Activated T-cell treated with anti-CD3 and anti-CD28 coated beads, Interleukin-2, amount 50 U/mL, for 72 hours (primary cell): Measurements from ENCODE around the gene OSGEPL1. TPM values are rescaled to one million over a fixed set of nuclear protein-coding genes. Genes with fewer than 3 reads are reported as not detected.
"Not testable (repeated sequence)": the region's sequence is repeated elsewhere in the genome, so short reads cannot be mapped to it uniquely, and the experiment has no call there.

Experiments used
- ATAC-seq, 2 donors: fragments of 150-1000 bp; cut with Tn5 transposase; replicated peaks in 1 of 2; 2 replicates each; pipeline ENCODE4 v1.10.0; 2021; ENCODE audit warnings: moderate library complexity in 2 of 2, mild to moderate bottlenecking in 1 of 2
- DNase-seq, 2 donors: peaks; one replicate each; pipeline ENCODE4 v3.0.0; 2021 to 2022; ENCODE audit warnings: mixed read lengths in 1 of 2
- H3K27ac Mint-ChIP-seq: one replicate; pipeline ENCODE4 v1.8.0; 2022; ENCODE audit warnings: mild to moderate bottlenecking, moderate library complexity, mixed read lengths
- H3K27me3 Mint-ChIP-seq: one replicate; pipeline ENCODE4 v1.8.0; 2022; ENCODE audit warnings: low read depth, mixed read lengths
- H3K36me3 Mint-ChIP-seq, 2 donors: one replicate each; pipeline ENCODE4 v1.8.0; 2022; ENCODE audit warnings: mixed read lengths in 2 of 2, mild to moderate bottlenecking in 1 of 2; ENCODE audit not compliant: insufficient read depth in 2 of 2
- H3K4me1 Mint-ChIP-seq: one replicate; pipeline ENCODE4 v1.8.0; 2022; ENCODE audit warnings: low read depth, mixed read lengths
- H3K4me3 Mint-ChIP-seq, 2 donors: one replicate each; pipeline ENCODE4 v1.8.0; 2022; ENCODE audit warnings: mild to moderate bottlenecking in 2 of 2, mixed read lengths in 2 of 2, moderate library complexity in 2 of 2
- H3K9me3 Mint-ChIP-seq, 2 donors: one replicate each; pipeline ENCODE4 v1.8.0; 2022; ENCODE audit warnings: mixed read lengths in 2 of 2
- total RNA-seq, 2 donors: library from RNA; stranded (reverse); gene quantifications; one replicate each; pipeline ENCODE4 v1.2.3, GENCODE V29; 2022

OSGEPL1 gene
- total RNA-seq, 2 donors from 2014 or later, result 10.2 to 10.3 TPM

DNA sequence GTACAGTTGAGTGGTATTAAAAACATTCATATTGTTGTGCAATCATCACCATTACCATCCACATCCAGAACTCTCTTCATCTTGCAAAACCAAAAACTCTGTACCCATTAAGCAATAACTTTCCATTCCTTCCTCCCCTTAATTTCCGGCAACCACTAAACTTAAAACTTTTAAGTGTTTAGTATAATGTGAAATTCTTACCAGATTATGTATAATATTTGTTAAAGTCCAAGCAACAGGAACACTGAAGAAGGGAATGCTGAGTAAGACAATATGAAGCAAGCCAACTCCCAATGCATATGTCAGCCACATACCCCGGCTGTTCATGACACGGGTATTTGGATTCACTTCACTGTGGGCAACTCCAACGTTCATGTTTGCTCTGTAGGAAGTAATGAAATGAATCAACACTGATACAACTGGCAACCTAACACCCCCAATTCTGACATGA, 19.7 kb upstream of the OSGEPL1 start:
- Mint-ChIP-seq H3K27ac (peak overlapping the region; percentile 99), H3K27me3 (no peaks in the 10 kb centered on the region), H3K36me3 (peaks cover 20 to 48% of the 10 kb centered on the region in 2 donors), H3K9me3 (no peaks in the 10 kb centered on the region), H3K4me3 (peak overlapping the region; percentile 92 to 95), H3K4me1 (peaks cover 56% of the 10 kb centered on the region)
- peak; percentile 35 to 39 for DNase-seq
- ATAC-seq, result peak in 1 of 2 donors; percentile 8

DNA sequence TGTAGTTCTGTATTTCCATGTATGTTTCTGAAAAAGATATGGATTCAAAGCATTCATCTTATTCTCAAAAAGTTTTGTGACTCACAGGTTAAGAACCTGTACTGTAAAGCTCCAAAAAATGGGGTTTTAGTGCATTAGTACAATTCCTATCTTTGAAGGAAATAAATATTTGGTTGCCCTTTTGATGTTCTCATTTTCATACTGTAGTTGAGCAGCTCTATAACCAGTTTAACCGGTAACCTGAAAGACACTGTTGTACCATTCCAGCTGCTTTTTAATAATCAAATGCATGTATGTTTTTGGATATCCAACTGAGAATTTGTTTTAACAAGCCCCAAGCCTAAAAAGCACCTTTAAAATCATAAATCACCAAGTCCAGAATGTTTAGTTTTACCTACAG, 9.6 kb upstream of the OSGEPL1 start:
- ATAC-seq (no peak), DNase-seq (no peak)
- H3K36me3 Mint-ChIP-seq, result peaks cover 2 to 9% of the 10 kb centered on the region in 2 donors
- H3K4me3 Mint-ChIP-seq, result no peak overlapping the region
- no peaks in the 10 kb centered on the region for H3K27me3 Mint-ChIP-seq
- H3K9me3 Mint-ChIP-seq, result no peaks in the 10 kb centered on the region
- peak overlapping the region; percentile 73 for H3K27ac Mint-ChIP-seq
- no peaks in the 10 kb centered on the region for H3K4me1 Mint-ChIP-seq

DNA sequence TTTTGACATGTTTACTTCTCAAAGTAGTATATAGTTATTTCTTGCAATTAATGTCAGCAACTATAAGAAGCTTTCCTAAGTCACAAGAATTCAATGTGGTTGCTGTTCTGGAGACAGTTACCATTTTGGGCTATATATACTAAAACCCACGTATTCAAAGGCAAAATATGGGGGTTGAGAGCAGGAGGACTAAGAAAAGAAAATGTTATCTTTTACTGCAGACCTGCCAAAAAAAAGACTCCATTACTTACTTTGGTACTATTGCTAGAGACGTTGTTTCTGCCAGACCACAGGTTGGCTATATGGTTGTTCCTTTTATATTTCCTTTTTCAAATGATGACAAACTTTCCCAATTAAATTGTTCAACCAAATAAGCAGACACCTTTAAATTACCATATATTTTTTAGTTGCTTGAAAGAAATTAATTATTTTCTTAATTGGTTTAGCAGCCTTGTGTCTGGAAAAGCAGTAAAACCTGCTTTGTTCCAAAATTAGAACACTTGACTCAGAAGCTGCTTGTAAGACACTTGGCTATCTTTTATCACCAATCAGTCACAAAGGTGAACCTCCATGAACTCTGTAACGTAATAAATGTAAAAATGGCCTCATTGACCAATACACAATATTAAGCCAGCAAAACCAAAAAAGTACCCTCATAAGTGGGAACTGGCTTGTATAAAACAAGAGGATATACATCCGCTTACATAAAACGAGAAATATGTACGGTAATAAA, 8.2 kb upstream of the OSGEPL1 start:
- Mint-ChIP-seq H3K4me1 (no peaks in the 10 kb centered on the region), H3K36me3 (peaks cover 0 to 20% of the 10 kb centered on the region in 2 donors), H3K27me3 (no peaks in the 10 kb centered on the region), H3K4me3 (no peak overlapping the region), H3K27ac (no peak overlapping the region), H3K9me3 (no peaks in the 10 kb centered on the region)
- no peak for ATAC-seq
- no peak for DNase-seq

DNA sequence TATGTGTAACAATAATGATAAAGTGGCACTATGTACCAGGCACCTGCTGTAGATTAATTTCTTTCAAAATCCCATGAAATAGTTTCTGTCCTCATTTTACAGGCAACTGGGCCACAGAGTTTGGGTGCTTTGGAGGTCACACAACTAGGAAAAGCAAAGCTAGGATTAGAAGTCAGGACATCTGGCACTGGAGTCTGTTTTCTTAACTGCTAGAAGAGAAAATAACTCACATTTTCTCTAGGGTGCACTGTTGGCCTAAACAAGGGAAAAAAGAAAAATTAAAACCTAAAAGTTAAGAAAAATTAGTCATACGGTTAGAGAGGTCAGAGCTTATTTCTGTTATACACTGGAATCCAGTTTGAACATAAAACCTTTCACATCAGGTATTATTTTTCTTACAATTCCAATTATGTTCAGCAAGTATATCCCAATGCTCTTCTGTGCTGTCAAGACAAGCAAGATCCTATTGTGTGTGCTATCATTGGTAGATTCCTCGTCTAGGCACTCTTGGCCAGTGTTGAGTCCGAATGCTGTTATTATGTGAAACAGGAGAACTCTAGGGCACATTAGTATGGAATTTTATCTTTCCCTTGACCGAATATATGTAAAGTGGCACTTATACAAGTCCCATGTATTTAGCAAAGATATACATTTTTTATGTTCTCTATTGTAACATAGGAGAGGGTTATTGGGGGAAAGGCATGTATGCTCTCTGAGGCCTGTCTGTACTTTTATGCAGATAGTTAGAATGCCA, 1.5 kb upstream of the OSGEPL1 start:
- DNase-seq (no peak), ATAC-seq (no peak)
- H3K27me3 Mint-ChIP-seq, result no peaks in the 10 kb centered on the region
- peaks cover 18% of the 10 kb centered on the region for H3K4me1 Mint-ChIP-seq
- peaks cover 0 to 12% of the 10 kb centered on the region in 2 donors for H3K36me3 Mint-ChIP-seq
- peak overlapping the region; percentile 96 for H3K27ac Mint-ChIP-seq
- no peaks in the 10 kb centered on the region for H3K9me3 Mint-ChIP-seq
- peak overlapping the region; percentile 94 to 95 for H3K4me3 Mint-ChIP-seq

DNA sequence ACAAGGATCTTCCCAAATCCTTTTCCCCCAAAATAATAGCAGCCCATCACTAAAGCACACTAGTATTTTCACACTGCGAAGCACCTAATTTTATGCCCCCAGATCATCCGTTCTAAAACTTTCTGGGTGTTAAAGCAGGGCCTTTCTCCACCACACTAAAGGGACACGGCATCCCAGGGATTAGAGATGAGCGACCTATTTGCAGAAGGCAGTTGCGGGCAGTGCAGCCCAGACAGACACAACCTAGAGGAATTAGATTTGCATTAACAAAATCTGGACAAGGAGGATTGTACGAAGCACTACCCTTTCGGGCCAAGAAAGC, 402 bp downstream of the OSGEPL1 start:
- peak overlapping the region; percentile 94 to 95 for H3K4me3 Mint-ChIP-seq
- DNase-seq (no peak), ATAC-seq (no peak)
- no peaks in the 10 kb centered on the region for H3K27me3 Mint-ChIP-seq
- H3K36me3 Mint-ChIP-seq, result peaks cover 0 to 11% of the 10 kb centered on the region in 2 donors
- peak overlapping the region; percentile 100 for H3K27ac Mint-ChIP-seq
- H3K9me3 Mint-ChIP-seq, result no peaks in the 10 kb centered on the region
- peaks cover 18% of the 10 kb centered on the region for H3K4me1 Mint-ChIP-seq

DNA sequence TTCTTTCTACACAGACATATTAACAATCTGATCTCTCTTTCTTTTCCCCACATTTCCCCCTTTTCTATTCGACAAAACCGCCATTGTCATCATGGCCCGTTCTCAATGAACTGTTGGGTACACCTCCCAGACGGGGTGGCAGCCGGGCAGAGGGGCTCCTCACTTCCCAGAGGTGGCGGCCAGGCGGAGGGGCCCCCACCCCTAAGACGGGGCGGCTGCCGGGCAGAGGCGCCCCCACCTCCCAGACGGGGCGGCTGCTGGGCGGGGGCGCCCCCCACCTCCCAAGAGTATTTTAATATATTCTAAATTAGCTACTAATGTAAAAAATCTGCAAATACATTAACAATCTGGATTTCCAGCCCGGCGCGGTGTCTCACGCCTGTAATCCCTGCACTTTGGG, 2.4 kb downstream of the OSGEPL1 start:
- not testable (repeated sequence) for H3K27ac Mint-ChIP-seq, H3K27me3 Mint-ChIP-seq, H3K9me3 Mint-ChIP-seq, DNase-seq, ATAC-seq, H3K36me3 Mint-ChIP-seq, H3K4me3 Mint-ChIP-seq
- H3K4me1 Mint-ChIP-seq, result peaks cover 18% of the 10 kb centered on the region

DNA sequence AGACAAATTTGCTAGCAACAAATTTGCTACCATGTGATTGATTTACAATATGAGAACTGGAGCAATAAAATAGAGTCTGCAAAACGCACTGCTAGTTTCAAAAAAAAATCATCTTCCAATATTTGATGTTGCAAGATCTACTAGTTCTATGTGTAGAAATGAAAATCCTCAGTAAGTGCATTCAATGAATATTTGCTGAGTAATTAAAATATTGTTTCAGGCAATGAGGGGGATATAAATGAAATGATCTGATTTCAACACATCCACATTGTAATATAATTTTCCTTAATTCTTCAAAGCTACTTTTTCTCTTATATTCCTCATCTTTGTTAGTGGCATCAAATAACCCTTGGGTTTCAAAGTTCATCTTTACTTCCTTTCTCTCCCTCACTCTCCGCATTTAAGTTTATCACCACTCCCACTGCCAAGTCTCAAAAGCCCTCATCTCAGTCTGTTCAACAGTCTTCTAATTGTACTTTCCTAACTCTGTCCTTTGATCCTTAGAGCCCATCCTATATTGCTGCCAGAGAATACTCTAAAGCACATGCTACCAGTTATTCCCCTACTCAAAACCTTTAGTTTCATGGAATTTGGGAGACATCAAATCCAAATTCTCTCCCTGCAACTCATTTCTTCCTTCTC, 6.2 kb downstream of the OSGEPL1 start:
- H3K9me3 Mint-ChIP-seq, result no peaks in the 10 kb centered on the region
- no peak for DNase-seq
- no peak overlapping the region for H3K27ac Mint-ChIP-seq
- H3K4me3 Mint-ChIP-seq, result no peak overlapping the region
- H3K4me1 Mint-ChIP-seq, result peaks cover 1% of the 10 kb centered on the region
- H3K36me3 Mint-ChIP-seq, result peaks cover 0 to 2% of the 10 kb centered on the region in 2 donors
- no peak for ATAC-seq
- no peaks in the 10 kb centered on the region for H3K27me3 Mint-ChIP-seq

DNA sequence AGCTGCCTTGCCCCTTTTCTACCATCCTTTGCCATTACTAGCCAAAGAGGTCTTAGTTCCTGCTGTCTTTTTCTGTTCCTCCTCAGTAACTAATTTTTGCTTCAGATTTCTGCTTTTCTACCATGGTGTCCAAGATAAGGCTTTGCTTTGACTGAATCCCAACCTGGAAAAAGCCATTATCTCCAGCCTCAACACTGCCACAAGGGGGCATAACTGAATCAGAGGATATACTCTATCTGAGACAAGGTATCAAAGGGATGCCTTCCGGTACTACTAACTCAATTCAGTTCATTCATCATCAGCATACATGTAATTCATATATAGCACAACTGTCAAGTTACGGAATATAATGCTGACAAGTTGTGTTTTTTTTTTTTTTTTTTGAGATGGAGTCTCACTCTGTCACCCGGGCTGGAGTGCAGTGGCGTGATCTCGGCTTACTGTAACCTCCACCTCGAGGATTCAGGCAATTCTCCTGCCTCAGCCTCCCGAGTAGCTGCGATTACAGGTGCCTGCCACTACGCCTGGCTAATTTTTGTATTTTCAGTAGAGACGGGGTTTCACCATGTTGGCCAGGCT, 11.4 kb downstream of the OSGEPL1 start:
- Mint-ChIP-seq H3K4me3 (no peak overlapping the region), H3K36me3 (peaks cover 0 to 2% of the 10 kb centered on the region in 2 donors), H3K27ac (no peak overlapping the region), H3K9me3 (no peaks in the 10 kb centered on the region), H3K4me1 (no peaks in the 10 kb centered on the region), H3K27me3 (no peaks in the 10 kb centered on the region)
- ATAC-seq, result peak; percentile 54 to 61
- DNase-seq, result peak; percentile 39 to 45

DNA sequence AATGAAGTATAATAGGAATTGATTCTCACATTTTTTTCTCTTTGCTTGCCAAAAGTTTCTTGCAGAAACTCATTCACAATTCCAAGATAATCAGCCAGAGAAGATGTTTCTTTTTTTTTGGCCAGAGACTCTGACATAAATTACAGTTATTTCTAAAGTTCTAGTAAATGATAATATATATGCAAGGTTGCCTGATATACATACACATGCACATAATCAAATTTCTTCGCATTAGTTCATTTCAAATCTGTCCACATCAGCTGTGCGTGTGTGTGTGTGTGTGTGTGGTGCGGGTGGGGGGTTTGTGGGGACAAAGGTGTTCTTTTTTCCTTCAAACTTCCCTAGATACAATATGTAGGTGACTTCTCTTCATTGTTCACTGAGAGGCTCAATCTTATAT, 33.2 kb downstream of the OSGEPL1 start:
- ATAC-seq (no peak), DNase-seq (no peak)
- no peaks in the 10 kb centered on the region for H3K9me3 Mint-ChIP-seq
- H3K27ac Mint-ChIP-seq, result no peak overlapping the region
- H3K4me1 Mint-ChIP-seq, result peaks cover under 1% of the 10 kb centered on the region
- no peak overlapping the region for H3K4me3 Mint-ChIP-seq
- no peaks in the 10 kb centered on the region for H3K27me3 Mint-ChIP-seq
- H3K36me3 Mint-ChIP-seq, result no peaks in the 10 kb centered on the region

DNA sequence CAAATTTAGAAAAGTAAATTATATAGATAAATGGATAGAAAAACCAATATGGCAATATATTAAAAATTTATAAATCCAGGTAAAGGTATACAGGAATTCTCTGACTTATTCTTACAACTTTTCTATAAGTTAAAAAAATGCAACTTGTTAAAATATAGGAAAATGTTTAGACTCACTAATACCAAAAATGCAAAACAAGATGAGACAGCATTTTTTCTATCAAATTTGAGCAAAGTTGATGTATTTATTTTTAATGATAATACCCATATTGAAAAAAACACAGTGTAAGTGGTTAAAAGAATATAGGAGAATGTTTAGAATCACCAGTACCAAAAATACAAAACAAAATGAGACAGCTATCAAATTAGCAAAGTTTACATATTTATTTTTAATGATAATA, 35.7 kb downstream of the OSGEPL1 start:
- no peak overlapping the region for H3K4me3 Mint-ChIP-seq
- DNase-seq (no peak), ATAC-seq (no peak)
- peaks cover 17% of the 10 kb centered on the region for H3K4me1 Mint-ChIP-seq
- no peaks in the 10 kb centered on the region for H3K9me3 Mint-ChIP-seq
- no peak overlapping the region for H3K27ac Mint-ChIP-seq
- no peaks in the 10 kb centered on the region for H3K27me3 Mint-ChIP-seq
- H3K36me3 Mint-ChIP-seq, result no peaks in the 10 kb centered on the region

DNA sequence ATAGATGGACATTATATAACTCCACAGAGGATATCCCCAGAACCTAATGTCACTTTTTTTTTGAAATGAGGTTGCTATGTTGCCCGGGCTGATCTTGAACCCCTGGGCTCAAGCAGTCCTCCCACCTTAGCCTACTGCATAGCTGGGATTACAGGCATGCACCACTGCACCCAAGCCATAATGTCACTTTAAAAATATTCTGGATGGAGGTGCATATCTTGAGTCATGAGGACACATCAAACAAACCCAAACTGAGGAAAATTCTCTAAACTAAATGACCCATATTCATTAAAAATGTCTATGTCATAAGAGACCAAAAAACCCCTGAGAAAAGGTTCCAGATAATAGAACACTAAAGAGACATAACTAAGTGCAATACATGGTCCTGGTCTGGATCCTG, 36.3 kb downstream of the OSGEPL1 start:
- peaks cover 17% of the 10 kb centered on the region for H3K4me1 Mint-ChIP-seq
- H3K9me3 Mint-ChIP-seq, result no peaks in the 10 kb centered on the region
- DNase-seq, result no peak
- no peaks in the 10 kb centered on the region for H3K36me3 Mint-ChIP-seq
- H3K4me3 Mint-ChIP-seq, result no peak overlapping the region
- H3K27me3 Mint-ChIP-seq, result no peaks in the 10 kb centered on the region
- no peak for ATAC-seq
- no peak overlapping the region for H3K27ac Mint-ChIP-seq

DNA sequence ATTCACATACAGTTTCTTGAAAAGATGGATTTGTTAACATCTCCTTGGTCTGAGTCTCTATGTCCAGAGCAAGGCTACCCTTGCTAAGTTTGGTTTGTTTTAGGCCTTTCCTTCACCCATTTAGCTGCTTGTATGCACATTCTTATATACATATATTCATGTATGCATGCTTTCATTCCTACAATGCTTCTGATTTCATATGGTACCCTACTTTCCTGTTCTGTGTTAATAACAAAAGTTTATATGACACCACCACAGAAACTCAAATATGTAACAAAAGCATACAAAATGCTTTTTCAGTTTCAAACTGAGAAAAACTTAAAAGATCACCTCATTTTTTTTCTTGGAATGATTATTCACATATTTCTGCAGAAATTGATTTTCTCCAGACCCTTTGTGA, 39.4 kb downstream of the OSGEPL1 start:
- Mint-ChIP-seq H3K27ac (peak overlapping the region; percentile 8), H3K27me3 (no peaks in the 10 kb centered on the region), H3K36me3 (no peaks in the 10 kb centered on the region), H3K4me3 (peak overlapping the region in 1 of 2 donors; percentile 44), H3K9me3 (no peaks in the 10 kb centered on the region), H3K4me1 (peaks cover 17% of the 10 kb centered on the region)
- DNase-seq, result no peak
- peak; percentile 88 to 94 for ATAC-seq

DNA sequence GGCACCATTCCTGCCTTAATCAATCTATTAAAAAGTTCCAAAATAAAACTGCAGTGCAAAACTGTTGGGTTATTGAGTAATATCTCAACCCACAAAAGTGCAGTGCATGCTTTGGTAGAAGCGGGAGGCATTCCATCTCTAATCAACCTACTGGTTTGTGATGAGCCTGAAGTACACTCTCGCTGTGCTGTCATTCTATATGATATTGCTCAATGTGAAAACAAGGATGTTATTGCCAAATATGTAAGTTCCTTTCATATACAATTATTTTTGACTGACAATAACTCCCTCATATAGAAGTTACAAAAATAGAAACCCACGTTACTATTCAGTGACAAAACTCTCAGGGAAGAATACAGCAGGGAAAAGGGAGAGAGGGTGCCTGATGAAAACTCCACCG, 43.0 kb downstream of the OSGEPL1 start:
- Mint-ChIP-seq H3K4me1 (peaks cover 17% of the 10 kb centered on the region), H3K27ac (no peak overlapping the region), H3K9me3 (peaks cover 9 to 10% of the 10 kb centered on the region in 2 donors), H3K36me3 (peaks cover 0 to 8% of the 10 kb centered on the region in 2 donors), H3K27me3 (no peaks in the 10 kb centered on the region), H3K4me3 (no peak overlapping the region)
- ATAC-seq (no peak), DNase-seq (no peak)
